Esophagus squamous epithelium (tissue), 4 donors: ENCODE results near the gene PADI3.

Experiments
- CTCF ChIP-seq, 6 experiments: fragments of 450-650 bp in 4 of 6; fragments of 200-600 bp in 2 of 6; sonication (generic) in 2 of 6; IDR thresholded peaks; one replicate each; pipeline ENCODE4 v1.5.1; 2016 to 2019; ENCODE audit warnings: antibody characterized with exemption in 6 of 6, mild to moderate bottlenecking in 4 of 6, moderate library complexity in 4 of 6
- POLR2A ChIP-seq, 4 donors: fragments of 450-650 bp; IDR thresholded peaks; one replicate each; pipeline ENCODE4 v1.6.1; 2017; ENCODE audit warnings: antibody characterized with exemption in 4 of 4, mild to moderate bottlenecking in 4 of 4, moderate library complexity in 3 of 4

DNA sequence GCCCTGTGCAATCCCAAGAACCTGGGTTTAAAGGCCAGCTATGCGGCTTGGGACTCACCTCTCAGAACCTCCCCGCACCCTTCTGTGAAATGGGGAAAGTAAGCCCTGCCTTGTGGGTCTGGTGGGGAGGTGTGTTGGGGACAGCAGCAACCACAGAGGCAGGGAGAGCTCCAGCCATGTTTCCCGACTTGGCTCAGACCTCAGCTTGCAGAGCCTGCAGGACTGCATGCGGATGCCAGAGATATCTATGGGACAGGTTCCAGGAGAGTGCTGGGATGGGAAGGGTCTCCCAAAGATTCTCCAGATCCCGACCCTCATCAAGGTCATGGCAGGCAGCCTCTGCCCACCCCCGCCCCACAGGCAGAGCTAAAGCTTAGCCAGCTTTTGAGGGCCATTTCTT is 23.8 kb upstream of the PADI3 start:
- no peak for TF ChIP-seq CTCF (IDR thresholded peaks at IDR 0.05)
- TF ChIP-seq POLR2A (IDR thresholded peaks at IDR 0.05): no peak
